Stromal cell of bone marrow (primary cell): Measurements from ENCODE around the gene PI4KB.
A peak's percentile ranks its signal among the peaks of the same experiment; 100 is the strongest.
"Not testable (repeated sequence)": the region's sequence is repeated elsewhere in the genome, so short reads cannot be mapped to it uniquely, and the experiment has no call there.

Experiments used
- DNase-seq: peaks from one replicate; pipeline ENCODE4 v3.0.0-alpha.2; 2012; ENCODE audit warnings: low read depth

Gene PI4KB

DNA sequence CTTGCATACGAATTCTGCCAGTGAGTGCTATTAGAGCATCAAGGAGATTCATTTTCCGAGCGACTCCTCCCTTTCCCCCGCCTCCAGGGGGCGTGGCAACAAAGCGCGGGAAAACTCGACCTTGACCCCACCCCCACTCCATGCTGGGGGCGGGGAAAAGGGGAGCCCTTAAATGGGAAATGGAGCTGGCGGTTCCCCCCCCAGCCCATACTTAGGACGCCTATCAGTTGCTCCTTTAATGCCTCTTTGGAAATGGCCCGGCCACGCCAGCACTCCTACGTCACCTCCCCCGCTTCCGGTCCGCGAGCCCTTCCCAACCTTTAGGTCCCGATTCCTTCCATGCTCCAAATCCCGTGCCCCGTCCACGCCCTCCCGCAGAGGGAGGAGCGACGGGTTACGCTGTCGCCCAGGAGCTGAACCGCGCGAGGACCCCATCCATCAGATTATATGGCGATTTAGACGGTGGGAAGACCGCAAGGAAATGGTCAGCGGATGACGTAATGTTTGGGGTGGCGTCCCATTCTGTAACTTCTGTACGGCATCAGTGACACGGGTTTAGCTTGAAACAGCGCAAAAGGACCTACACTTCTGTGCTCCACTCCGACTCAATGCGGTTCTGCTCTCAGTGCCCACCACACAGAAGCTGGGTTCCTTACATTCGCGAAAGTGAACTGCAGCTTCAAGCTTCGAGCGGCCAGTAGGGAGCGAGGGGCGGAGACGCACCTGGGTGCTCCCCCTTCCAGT is 45.8 kb downstream of the PI4KB start:
- peak; percentile 96 for DNase-seq

DNA sequence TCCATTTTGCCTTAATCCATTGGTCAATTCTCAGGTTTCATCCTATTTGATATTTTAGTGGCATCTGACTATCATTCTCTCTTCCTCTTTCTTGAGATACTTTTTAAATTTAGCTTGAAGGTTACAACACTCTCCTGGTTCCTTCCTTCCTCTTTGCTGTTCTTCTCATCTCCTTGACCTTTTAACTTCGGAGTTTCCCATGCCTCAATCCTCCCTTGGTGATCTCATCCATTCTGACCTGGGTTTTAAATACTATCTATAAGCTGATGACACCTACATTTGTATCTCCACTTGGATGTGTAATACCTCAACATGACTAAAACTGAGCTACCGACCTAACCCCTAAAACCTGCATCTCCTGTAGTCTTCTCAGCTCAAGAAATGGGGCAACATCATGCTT is 50.0 kb downstream of the PI4KB start:
- DNase-seq = no peak

DNA sequence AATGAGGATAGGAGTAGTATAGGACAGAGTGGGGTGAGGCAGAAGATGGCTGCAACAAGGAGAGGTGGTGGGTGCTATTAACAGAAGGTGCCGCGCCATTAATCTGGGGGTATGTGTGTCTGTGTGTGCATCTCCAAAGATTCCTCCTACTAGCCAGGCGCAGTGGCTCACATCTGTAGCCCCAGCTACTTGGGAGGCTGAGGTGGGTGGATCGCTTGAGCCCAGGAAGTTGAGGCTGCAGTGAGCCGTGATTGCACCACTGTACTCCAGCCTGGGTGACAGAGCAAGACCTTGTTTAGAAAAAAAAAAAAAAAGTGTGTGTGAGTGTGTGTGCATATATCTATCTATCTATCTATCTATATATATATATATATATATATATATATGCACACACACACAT is 51.9 kb downstream of the PI4KB start:
- not testable (repeated sequence) for DNase-seq

DNA sequence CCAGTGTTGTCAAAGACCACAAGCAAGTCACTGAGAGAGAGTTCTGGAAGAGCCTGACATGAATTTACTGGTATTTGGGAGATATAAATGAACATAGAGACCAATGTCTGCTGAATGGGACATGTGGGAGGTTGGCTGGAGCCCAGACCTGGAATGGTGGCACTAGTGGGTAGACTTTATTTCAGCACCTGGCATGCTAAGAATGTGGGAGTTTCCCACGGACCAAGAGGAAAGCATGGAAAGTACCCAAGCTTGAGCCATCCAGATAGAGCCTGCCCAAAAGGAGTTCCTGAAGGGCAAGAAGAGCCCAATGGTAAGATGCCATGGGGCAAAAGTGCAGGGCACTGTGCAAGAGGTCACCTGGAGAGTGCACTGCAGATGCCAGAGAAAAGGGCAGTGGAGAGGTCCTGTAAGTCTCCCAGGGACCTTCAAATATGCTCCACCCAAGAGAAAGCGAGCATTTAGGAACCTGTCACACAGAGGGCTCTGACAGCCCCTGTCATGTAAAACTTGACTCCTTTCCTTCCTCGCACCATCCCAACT is 53.2 kb downstream of the PI4KB start:
- DNase-seq = no peak

DNA sequence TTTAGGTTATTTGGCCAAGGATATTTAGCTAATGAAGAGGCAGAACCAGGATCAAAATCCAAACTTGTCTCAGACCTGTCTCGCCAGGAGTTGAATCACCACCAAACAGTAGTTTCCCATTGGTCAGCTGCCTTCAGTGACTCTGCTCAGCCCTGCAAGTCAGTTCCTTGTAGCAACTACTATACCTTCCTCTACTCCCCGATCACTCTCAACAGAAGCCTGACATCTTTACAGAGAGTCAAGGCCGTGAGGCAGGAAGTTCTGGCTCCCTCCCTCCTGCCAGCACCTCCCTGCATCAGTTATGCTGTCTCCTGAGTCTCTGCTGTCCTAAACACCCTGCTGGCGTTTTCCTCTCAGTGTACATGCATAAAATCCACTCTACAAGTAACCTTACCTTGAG is 59.5 kb downstream of the PI4KB start:
- DNase-seq = no peak

DNA sequence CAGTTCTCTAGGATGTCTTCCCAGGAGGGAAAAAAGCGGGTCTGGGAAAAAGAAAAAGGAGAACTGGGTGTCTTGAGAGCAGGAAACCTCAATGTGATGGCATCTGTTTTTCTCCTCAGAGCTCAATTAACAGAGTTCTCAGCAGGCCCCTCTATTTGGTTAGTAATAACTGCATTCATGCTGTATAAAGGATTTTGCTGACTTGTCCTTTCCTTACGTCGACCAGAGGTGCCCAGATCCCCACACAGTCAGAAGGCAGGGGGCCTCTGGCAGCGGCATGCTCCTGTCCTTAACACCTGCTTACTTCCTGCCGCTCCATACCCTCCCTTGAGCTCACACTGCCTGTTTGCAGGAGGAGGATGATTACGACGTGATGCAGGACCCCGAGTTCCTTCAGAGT is 60.4 kb downstream of the PI4KB start:
- DNase-seq = no peak

DNA sequence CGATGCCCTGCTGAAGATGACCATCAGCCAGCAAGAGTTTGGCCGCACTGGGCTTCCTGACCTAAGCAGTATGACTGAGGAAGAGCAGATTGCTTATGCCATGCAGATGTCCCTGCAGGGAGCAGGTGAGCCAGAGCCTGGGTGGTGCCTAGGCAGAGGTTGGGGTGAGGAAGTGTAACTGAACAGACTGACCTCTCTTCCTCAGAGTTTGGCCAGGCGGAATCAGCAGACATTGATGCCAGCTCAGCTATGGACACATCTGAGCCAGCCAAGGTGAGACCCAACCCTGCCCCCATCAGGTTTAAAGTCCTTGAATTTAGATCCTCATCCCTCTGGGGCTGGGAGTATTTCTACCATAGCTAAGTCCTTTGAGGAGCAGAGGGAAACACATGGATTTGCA is 60.9 kb downstream of the PI4KB start:
- DNase-seq = no peak

DNA sequence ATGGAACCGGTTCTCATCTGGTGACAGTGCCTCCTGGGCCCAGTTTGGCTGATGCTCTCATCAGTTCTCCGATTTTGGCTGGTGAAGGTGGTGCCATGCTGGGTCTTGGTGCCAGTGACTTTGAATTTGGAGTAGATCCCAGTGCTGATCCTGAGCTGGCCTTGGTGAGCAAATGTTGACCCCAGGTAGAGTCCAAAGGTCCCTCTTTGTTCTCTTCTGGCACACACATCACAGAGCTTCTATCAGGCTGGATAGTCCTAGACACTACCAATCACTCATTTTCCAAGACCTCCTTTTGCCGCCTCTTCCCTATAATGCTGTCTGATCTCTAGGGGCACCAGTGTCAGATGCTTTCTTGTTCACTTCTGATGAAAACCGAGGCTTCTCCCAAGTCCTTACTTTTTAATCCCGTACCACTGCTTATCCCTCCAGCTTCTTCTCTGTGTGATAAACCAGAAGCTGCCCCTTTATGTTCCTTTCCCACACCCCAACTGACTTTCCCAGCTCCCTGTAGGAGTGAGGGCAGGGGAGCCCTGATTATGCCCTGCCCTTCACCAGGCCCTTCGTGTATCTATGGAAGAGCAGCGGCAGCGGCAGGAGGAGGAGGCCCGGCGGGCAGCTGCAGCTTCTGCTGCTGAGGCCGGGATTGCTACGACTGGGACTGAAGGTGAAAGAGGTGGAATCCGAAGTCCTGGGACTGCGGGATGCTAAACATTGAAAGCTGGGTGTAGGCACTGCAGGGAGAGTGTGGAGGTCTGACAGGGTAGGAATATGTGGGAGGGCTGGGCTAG is 61.6 kb downstream of the PI4KB start:
- no peak for DNase-seq

DNA sequence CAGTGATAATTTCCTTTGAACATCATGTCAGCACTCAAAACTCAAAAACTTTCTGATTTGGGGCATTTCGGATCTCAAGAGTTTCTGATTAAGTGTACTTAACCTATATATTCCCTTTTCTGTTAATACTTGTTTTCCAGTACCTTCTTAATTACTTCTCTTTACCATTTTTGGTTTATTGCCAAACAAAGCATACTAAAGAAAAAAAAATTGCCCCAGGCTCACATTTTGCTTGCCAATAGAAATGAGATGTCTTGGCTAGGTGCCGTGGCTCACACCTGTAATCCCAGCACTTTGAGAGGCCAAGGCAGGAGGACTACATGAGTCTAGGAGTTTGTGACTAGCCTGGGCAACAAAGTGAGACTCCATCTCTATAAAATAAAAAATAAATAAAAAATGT is 67.9 kb downstream of the PI4KB start:
- DNase-seq = no peak

DNA sequence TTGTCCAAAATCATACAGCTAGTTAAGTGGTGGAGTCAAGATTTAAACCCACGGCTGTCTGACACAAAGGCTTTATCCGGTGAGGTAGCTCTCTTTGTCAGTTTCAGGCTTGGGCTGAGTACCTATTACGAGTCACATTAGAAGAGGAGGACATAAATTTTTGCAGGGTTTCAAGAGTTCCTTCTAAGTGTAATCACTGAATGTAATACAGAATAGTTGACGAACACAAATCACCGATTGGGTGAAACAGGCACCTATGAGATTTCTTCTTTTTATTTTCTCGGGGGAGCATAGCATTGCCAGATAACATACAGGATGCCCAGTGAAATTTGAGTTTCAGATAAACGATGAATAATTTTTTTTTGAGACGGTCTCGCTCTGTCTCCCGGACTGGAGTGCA is 71.8 kb downstream of the PI4KB start:
- DNase-seq = no peak

DNA sequence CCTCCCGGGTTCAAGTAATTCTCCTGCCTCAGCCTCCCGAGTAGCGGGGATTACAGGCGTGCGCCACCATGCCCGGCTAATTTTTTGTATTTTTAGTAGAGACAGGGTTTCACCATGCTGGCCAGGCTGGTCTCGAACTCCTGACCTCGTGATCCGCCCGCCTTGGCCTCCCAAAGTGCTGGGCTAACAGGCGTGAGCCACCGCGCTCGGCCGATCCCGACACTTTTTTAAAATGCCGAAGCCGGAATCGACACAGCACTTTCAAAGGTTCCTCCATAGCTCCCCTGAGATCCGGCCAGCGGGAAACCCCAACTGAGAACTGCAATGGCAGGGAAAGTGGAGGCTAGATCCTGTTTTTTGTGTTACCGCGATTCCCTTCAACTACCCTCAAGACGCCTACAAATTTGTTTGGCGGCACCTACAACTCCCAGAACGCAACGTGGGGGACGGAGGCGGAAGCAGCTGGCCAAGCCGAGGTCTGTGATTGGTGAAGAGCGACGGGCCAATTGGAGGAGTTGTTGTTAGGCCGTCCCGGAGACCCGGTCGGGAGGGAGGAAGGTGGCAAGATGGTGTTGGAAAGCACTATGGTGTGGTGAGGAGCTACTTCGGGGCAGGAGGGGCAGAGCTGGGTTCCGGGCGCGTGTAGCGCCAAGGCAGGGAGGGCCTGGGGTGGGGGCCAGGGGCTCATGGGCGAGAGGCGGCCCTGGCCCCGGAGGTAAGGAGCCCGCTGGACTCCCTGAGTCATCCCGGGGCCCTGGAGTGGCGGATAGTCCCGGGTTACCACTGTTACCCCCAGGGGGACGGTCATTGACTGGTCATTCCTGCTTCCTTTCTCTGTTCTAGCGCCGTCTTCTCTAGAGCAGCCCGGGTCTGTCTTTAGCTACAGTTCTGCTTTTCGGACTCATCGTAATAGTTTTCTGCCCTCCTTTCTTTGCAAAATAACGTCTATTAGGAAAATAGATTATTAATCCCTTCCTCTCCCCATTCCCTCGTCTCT is 72.7 kb downstream of the PI4KB start, which contains the start of gene PSMD4:
TSS of gene PSMD4 (plus strand) at position 518 of the 997 bp plus-strand sequence. CDS start at position 567, 49 bp downstream.
- DNase-seq = peak; percentile 97

DNA sequence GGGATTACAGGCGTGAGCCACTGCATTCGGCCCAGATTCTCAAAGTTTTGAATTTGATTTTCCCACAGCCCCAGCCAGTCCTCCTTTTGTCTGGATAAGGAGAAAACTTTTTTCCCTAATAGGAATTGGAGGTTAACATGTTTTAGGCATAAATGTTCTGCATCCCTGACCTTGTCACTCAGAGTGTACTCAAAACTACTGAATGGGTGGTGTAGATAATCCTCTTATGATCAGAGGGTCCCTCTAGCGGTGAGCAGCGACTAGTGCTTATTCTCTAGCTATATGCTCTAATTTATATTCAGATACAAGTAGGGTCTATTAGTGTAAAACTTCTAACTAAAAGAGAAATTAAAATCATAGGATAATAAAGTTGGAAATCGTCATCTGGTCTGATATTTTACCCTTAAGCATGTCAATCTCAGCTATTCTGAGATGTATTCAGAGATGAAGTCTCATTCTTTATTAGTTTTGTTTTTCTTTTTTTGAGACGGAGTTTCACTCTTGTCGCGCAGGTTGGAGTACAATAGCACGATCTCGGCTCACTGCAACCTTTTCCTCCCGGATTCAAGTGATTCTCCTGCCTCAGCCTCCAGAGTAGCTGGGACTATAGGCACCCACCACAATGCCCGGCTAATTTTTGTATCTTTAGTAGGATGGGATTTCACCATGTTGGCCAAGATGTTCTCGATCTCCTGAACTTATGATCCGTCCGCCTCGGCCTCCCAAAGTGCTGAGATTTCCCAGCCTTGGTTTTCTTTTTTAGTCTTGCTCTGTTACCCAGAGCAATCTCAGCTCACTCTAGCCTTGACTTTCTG is 75.4 kb downstream of the PI4KB start:
- peak; percentile 57 for DNase-seq

DNA sequence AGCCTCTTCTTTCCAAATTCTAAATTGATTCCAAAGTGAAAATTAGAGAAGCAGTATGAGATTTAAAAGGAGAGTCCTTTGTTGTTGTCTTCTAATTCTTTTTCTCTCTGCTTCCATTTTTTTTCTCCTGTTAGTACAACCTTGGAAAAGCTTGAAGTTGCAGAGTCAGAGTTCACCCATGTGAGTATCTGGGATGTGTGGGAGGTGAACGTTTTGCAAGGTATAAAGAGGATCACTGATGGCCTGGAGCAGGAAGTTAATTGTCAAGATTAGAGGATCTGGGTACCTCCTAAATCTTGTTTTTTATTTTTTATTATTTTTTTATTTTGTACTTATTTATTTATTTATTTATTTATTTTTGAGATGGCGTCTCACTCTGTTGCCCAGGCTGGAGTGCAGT is 80.4 kb downstream of the PI4KB start:
- no peak for DNase-seq

DNA sequence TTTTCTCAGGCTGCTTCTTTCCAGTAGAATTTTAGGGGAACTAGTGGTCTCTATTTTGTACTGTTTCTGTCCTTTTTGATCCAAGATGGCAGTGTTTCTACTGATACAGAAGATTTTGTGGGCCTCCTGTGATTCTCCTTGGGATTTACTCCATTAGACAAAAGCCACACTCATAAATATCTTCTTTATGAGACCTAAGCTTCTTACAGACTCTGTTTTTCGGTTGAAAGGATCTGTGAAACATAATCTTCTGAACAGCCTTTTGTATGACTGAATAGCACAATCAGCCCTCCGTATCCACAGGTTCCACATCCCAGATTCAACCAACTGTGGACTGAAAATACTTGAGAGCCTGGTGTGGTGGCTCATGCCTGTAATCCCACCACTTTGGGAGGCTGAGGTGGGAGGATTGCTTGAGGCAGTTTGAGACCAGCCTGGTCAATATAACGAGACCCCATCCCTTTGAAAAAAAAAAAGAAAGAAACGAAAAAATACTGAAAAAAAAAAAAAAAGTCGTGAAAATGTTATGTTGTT is 83.5 kb downstream of the PI4KB start:
- DNase-seq = no peak

DNA sequence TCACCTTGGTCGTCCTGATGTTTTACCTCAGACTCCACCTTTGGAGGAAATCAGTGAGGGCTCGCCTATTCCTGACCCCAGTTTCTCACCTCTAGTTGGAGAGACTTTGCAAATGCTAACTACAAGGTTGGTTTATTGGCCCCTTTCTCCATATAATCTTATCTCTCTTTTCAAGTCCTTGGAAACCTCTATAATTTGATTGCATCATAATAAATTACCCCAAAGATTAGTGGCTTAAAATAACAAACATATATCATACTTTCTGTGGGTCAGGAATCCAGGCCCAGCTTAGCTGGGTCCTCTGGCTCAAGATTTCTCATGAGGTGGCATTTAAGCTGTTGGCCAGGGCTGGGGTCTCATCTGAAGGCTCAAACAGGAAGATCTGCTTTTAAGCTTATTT is 84.8 kb downstream of the PI4KB start:
- no peak for DNase-seq
